8988T (cell line): ENCODE data around the gene MAN1A1.
"Not testable (repeated sequence)": the region's sequence is repeated elsewhere in the genome, so short reads cannot be mapped to it uniquely, and the experiment has no call there.

Experiments
- DNase-seq: peaks from one replicate; pipeline ENCODE4 v3.0.0; 2011

The MAN1A1 gene

DNA sequence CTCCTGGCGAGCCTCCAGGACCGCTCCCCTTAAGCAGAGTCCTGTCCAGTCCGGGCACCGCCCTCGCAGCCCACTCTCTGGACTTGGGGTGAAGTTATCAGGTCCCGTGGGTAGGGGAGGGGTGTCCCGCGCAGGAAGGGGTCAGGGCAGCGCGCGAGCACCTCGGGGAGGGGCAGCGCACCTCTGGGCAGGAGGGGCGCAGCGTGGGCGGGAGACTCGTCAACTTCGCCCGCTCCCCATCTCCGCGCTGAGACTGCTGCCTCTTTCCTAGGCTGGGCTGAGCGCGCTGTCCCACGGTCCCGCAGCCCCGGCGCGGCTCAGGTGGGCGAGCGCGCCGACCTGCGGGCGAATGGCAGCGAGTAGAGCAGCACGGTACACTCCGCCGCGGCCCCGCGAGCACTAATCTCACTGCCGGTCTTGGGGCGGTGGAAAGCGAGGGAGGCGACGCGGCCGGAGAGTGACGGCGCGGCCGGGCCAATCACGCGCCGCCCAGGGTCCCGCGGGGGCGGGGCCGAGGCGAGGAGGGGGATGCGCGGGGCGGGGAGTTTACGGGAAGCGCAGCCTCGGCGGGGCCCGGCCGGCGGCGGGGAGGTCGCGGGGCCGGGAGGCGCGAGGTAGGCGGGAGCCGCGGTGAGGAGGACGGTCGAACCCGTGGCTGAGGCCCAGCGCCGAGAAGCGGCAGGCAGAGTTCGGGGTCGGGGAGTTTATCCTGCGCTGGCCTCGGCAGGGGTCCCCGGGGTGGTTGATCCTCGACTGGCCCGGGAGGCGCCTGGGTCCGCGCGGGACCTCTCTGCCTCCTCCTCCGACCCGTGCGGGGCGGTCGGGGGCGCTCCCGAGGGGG lies at the start of gene MAN1A1:
MAN1A1 (minus strand) TSS at position 401 of the 841 bp plus-strand sequence. CDS start 696 bp downstream, outside the sequence.
- peak; percentile 92 for DNase-seq

DNA sequence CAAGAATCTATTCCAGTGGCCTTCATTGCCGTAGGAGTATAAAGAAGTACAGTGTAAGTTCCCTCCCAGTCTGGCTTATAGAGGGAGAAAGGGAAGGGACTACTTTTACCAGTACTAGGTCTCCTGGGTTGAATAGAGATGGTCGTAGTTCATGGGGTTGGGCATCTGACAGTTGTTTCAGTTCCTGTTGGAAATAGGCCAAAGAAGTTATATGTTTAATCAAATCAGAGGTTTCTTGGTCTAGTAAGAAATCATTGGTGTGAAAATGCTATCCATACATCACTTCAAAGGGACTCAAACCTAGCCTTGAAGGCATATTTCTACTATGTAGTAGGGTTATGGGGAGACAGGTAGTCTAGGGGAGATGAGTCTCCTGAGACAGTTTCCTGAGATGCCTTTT lies 45.6 kb upstream of the MAN1A1 start:
- no peak for DNase-seq

DNA sequence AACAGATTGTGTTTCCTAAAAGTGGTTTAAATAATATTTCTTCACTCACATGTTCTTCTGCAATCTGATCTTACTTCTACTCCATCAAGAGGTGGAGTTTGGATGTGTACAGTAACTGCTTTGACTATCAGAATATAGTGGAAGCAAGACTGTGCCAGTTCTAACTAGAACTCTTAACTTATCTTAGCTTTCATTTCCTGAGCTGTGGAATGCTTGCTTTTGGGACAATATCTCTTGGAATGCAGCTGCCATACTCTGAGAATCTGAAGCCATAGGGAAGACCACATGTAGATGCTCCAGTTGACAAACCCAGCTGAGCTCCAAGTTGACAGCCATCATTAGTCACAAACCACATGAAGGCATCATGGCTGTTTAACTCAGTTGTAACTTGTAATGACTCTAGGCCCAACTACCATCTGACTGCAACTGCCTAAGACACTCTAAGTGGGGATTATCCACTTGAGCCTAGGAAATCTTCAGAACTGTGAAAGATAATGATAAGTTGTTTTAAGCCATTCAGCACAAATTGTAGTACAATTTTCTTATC lies 40.8 kb upstream of the MAN1A1 start:
- no peak for DNase-seq

DNA sequence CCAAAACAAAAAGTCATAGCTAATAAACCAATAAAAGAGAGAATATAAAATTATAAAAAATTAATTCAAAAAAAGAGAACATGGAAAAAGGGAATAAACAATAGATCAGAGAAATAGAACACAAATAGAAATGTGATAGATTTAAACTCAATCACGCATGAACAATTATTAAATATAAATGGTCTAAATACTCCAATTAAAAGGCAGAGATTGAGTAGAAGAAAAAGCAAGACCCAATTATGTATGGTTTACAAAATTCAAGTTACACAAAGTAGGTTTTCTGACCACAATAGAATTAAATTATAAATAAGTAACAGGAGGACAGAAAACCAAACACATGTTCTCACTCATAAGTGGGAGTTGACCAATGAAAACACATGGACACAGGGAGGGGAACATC lies 36.4 kb upstream of the MAN1A1 start:
- no peak for DNase-seq

DNA sequence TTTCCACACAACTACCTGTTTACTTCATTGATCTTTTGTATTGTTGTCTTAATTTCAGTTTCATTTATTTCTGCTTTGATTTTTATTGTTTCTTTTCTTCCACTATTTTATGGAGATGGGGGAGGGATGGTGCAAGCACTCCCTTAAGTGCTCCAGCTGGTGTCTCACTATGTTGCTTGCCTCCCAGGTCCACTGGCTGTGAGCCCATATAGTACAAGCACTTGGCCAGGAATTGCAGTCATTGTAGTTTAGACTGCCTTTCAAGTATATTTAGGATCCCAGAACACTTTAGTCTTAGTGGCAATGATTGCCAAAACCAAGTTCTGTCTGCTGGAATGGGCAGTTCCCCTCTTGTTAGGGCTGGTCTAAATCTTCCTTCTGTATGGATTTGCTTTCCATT lies 34.9 kb upstream of the MAN1A1 start:
- no peak for DNase-seq

DNA sequence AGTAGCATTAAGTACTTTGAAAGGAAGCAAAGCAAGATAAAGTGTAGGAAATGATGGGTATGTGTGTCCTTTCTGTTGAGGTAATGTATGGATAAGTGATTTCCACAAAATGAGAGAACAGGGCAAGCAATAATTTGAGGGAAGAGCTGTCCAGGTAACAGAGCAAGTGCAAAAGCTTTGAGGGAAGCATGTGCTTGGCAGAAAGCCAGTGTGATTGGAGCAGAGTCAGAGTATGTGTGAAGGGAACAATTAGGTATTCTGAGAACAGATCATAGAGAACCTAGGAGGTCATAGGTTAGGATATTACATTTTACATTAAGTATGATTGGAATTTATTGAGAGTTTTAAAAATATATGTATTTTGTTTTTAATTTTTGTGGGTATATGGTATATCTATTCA lies 30.2 kb upstream of the MAN1A1 start:
- no peak for DNase-seq

DNA sequence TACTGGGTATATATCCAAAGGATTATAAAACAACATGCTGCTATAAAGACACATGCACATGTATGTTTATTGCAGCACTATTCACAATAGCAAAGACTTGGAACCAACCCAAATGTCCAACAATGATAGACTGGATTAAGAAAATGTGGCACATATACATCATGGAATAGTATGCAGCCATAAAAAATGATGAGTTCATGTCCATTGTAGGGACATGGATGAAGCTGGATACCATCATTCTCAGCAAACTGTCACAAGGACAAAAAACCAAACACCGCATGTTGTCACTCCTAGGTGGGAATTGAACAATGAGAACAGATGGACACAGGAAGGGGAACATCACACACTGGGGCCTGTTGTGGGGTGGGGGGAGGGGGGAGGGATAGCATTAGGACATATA lies 27.5 kb upstream of the MAN1A1 start:
- not testable (repeated sequence) for DNase-seq

DNA sequence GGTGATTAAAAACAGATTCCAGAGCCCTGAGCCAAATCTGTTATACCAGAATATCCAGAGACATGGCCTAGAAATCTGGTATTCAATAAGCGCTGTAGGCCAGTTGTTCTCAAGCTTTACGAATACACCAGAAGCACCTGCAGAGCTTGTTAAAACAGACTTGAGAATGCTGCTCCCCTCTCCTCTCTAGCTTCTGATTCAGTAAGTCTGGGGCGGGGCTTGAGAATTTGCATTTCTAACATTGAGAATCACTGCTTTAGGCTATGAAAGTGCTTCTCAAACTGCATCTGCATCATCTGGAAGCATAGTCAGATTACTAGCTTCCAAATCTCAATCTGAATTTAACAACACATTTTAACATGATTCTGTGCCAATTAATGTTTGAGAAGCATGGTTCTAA lies 20.5 kb upstream of the MAN1A1 start:
- no peak for DNase-seq

DNA sequence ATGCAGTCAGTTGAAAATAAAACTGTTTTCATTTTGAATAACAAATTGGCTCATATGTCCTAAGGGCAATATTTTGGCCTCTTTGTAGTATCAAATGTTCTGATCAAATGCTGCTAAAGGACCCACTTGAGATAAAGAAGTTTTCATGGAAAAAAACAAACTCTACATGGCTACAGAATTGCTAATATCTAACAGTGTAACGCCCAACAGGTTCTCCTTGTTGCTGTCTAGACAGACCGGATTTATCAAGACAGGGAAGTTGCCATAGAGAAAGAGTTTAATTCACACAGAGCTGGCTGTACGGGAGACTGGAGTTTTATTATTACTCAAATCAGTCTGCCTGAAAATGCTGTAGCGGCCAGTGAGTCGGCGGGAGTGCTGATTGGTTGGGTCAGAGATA lies 19.4 kb upstream of the MAN1A1 start:
- no peak for DNase-seq

DNA sequence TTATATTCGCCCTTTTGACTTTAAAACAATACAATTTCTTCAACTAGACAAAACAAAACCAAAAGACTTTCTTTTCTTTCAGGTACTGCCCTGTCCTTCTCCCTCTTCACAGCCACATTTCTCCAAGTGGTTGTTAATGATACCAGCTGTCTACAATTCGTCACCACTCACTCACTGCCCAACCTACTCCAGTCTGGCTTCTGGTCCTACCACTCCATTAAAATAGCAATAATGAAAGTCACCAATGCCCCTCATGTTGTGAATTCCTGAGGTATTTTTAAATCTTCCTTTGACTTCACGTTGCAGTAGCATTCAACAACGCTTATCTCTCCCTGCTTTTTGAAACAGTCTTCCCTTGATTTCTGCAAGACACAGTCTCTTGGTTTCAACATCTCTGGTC lies 11.6 kb upstream of the MAN1A1 start:
- no peak for DNase-seq

DNA sequence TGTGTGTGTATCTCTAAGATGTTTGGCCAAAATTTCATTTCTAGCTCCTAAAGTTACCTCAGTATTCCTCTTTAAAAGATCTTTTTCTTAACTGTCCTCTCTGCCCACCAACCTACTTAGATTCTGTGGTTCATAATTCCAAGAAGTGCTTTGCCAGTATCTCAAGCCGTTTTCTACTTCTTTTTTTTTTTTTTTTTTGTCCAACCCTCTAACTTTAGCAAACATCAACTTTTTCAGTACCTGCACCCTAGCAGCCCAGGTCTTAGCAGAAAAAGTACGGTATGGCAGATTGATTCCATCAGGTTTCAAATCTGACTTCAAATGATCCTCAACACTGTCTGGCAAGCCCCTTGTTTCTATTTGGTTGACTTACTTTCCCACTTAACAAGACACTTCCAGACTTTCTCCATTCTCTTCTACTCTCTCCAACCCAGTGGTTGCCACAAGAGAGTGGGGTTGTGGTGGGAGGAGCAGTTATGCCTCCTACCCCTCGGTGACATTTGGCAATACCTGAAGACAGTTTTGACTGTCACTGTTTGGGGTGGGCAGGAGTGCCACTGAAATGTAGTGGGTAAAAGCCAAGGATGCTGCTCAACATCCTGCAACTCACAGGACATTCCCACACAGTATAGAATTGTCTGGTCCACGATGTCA lies 10.8 kb upstream of the MAN1A1 start:
- DNase-seq: no peak

DNA sequence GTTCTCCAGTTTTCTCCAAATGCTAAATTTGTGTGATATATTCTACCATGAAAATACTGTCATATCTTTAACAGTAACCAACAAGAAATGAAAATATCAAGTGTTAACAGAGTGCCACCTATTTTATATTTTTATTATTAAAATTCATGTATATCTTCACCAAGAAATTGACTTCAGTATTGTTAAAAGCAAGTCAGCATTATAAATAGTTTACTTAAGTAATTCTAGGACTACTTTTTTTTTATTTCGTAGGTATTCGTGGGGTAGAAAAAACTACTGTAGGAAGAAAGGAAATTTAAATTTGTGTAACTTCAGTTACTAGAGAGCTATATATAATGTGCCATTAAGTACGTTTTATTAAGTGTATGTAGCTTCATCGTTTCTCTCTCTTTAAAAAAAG lies 6.3 kb upstream of the MAN1A1 start:
- no peak for DNase-seq

DNA sequence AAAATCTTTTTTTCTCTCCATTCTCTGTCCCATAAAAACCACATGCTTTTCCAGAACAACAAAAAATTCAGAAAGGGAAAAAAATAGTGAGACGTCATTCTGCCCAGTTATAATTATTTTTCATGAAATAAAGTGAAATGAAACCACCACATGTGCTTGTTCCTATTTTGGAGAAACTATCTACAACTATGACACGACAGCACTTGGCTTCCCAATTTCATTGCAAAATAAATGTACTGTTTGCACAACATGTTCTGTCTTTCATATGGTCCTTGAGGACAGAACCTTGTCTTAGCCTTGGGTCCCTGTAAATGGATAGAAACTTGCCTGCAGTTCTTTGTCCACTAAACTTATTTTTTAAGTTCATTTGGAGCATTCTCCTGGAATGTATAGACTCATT lies 5.6 kb upstream of the MAN1A1 start:
- DNase-seq: no peak

DNA sequence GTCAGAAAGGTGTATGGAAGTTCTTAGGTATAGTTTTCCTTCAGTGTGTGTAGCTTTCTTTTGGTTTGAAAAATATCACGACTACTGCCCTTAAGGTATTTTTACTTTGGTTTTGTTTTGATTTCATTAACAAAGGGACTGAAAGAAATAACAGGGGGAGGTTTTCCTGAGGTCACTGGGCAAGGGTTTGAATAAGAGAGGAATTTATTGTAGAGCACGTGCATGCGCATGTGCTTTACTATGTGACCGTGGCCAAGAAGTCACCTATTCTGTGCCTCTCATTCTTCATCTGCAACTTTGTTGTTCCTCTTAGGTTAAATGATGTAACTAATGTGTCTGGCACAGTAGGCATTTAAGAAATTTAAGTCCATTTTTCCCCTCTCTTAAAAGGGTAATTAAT lies 4.1 kb upstream of the MAN1A1 start:
- no peak for DNase-seq

DNA sequence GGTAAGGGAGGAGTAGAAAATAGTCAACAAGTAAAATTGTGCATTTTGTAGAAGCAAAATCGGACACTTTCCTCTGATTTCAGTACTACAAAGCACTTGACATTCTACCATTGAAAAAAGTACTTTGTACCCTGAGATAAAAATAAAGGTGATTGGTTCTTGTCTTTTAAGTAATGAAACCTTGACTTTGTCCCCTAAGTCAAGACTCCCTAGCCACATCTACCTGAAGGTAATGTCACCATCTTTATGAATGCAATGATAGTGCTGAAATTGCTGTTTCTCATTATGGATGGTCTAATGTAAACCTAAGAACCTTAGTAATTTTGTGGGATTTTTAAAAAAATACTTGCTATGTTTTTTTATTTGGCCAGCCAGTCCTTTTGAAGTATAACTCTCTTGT lies 2.4 kb upstream of the MAN1A1 start:
- DNase-seq: no peak

DNA sequence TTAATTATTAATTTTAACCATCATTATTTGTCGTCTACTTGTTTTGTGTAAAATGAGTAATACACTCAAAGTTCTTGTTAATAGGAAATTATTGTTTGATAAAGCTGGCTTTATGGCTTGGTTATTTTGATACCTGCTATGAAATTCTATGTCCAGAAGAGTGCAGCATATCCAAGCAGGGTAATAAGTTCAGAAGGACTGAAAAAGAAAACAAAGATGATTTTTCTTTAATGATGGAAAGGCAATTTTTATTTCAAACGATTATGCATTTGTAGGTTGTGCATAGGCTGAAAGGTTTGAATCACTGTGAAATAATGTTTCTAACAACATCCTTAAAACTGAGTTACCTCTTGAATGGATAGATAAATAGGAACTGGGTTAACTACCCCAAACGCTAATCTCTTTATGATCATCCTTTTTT lies 1.4 kb upstream of the MAN1A1 start:
- DNase-seq: no peak

DNA sequence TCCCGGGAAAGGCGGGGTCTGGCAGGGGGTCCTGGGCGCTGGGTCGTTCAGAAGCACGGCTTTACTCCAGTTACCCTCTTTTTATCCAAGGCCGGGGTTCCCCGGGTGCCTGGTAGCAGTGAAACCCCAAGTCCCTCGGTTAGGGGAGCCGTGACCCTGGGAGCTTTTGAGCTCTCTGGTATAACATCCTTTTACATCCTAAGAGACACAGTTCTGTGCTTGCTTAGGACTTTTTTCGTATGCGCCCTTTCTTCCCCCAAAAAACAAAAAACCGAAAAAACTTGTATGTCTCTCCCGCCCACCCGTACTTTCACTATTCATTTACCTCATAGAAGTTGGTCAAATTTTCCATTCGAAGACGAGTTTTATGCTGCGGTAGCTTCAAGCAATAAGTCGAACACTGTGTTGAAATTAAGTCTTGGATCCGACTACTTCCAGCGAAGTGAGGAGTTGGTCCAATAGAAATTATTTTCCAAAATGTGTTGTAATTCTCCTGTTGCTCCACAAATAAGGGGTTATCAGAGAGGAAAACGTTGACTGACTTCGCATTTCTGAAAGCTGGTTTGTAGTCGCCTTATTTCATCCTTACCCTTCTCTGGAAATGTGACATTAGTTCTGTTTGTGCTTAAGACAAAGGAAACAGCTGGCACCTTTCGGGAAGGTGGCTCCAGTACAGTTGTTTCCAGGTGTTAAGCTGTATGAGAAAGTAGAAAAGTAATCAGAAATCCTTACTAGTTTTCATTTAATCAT lies 816 bp upstream of the MAN1A1 start:
- peak; percentile 31 for DNase-seq

DNA sequence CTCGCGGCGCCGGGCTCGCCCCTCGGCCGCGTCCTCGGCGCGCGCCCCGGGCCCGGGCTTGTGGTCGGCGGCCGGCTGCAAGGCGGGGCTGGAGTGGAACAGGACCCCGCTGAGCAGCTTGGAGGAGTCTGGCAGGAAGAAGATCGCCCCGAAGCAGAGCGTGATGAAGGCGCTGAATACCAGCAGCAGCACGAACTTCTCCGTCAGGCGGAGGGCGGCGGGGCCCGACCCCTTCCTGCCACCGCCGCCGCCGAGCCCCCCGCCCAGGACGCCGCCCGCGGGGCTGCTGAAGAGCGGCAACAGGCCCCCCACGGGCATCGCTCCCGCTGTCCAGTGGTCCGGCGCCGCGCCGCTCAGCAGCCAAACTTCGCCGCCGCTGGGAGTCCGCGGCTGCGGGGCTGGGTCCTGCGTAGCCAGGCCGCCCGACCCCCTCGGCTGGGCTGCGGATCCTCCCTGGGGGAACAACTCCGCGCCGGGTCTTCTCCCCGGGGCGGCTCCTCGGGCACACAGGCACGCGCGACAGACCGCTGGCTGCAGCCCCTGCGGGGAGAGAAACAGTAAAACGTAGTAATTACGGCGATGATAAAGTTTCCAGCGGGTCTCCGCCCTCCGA lies 707 bp downstream of the MAN1A1 start:
- peak; percentile 51 for DNase-seq

DNA sequence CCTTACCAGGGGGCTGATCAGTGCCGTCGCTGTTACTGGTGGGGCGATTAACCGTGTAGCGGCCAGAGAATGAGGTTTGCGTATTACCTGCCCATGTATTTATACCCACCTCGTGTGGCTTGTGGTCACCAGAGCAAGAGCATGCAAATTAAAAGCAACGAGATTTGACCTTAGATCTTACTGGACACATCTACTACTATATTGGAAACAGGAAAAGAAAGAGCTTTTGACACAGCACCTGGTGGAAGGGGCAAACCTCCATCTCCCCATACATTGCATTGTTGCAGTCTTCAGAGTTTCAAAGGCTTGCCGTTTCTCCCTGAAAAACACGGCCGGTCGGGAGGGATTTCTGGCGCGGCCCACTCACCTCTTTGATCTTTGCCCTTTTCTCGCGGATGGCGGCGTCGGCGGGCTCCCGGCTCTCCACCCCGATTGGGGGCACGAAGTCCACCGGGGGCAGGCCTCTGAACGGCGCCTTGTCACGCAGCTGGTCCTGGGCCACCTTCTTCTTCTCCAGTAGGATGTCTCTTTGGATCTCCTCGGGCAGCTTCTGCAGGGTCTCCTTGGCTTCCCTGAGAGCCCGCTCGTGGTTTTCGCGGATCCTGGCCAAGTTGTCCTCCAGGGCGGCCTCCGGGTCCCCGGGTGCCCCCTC lies 1.3 kb downstream of the MAN1A1 start:
- DNase-seq: peak; percentile 42

DNA sequence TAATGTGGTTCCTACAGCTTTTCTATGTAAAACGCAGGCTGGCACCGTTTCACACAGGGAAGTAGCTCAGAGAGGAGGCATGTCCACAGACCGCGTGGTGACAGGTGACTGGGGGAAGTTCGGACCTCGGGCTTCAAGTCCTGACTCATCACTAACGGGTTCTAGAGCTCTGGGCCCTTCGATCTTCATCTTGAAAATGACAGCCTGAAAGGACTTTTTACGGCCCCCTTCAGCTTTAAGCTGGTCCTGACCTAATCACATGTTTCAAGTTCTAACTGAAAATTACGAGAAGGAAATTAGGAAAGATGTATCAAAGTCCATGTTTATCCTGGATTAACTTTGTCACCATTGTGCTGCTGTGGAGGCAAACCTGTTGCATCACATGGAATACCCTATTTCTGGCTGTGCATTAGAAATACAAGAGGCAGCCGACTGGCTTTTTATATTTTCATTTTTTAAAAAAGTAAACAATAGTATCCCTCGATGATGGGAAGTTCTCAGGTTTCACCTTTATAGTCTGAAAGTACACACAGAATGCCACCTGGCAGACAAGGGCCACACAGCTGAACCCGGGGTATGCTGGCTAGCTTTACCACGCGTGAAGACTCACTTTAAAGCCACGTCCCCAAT lies 2.0 kb downstream of the MAN1A1 start:
- no peak for DNase-seq

DNA sequence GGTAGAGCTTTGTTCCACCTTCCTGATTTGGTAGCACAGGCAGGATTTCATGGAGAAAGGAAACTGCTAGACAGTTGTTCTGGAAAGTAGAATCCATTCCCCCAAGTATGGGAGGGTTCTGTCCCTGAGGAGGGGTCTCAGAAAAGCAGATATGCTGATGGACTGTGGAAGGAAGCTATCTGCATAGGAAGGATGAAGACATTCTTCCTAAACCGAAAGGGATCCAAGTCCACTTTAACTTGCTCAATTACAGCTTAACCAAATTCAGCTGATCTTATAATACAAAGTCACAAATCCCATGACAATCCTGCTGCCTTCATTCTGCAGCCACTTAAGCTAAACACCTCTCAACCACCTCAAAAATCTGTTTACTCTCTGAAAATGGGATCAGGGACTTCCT lies 2.6 kb downstream of the MAN1A1 start:
- no peak for DNase-seq

DNA sequence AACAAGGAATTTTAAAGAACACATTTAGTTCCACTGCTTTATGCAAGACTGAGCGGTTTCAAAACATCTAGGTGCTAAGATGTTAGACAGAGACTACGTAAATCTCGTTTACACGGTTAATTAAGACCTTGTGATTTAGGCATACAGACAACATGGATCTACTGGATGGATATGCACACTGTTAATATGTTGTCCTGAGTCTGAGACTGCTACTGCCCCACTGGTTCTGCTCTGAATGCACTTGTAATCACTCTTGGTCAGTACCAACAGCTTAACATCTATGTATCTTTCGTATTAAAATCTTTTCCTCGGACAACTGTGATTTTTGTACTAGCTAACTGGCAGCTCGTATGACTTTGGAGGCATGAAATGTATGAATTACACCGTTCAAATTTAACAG lies 3.1 kb downstream of the MAN1A1 start:
- no peak for DNase-seq
